H9 (cell line): ENCODE measurements around the gene DENND1A. TPM values are rescaled to one million over a fixed set of nuclear protein-coding genes. Genes with fewer than 3 reads are reported as not detected.

Experiments
- DNase-seq: peaks from one replicate; pipeline ENCODE4 v3.0.0-alpha.2; 2017
- H2AFZ ChIP-seq: one replicate; pipeline ENCODE4 v1.6.1; 2013; ENCODE audit warnings: mild to moderate bottlenecking, low read length, control low read depth, moderate library complexity
- H2AK5ac ChIP-seq: 2 replicates; pipeline ENCODE4 v1.6.1; 2013; ENCODE audit warnings: low read length, control low read depth, mixed read lengths; ENCODE audit not compliant: insufficient read length
- H2BK120ac ChIP-seq: one replicate; pipeline ENCODE4 v1.6.1; 2013; ENCODE audit warnings: low read depth, mild to moderate bottlenecking, low read length, control low read depth, inconsistent platforms; ENCODE audit not compliant: poor library complexity, severe bottlenecking
- H2BK12ac ChIP-seq: 2 replicates; pipeline ENCODE4 v1.6.1; 2013; ENCODE audit warnings: low read length, control low read depth, mixed read lengths, low read depth; ENCODE audit not compliant: insufficient read length
- H2BK15ac ChIP-seq: 2 replicates; pipeline ENCODE4 v1.6.1; 2013; ENCODE audit warnings: low read depth, low read length, control low read depth
- H2BK20ac ChIP-seq: one replicate; pipeline ENCODE4 v1.6.1; 2013; ENCODE audit warnings: low read depth, mild to moderate bottlenecking, low read length, control low read depth, inconsistent platforms; ENCODE audit not compliant: poor library complexity, severe bottlenecking
- H2BK5ac ChIP-seq: 2 replicates; pipeline ENCODE4 v1.6.1; 2013; ENCODE audit warnings: low read length, control low read depth, mixed read lengths; ENCODE audit not compliant: insufficient read length
- H3K14ac ChIP-seq: 2 replicates; pipeline ENCODE4 v1.6.1; 2013; ENCODE audit warnings: low read length, control low read depth; ENCODE audit not compliant: insufficient read depth
- H3K18ac ChIP-seq: 2 replicates; pipeline ENCODE4 v1.6.1; 2013; ENCODE audit warnings: low read depth, mild to moderate bottlenecking, mixed read lengths, low read length, control low read depth; ENCODE audit not compliant: insufficient read length
- H3K23ac ChIP-seq: 2 replicates; pipeline ENCODE4 v1.6.1; 2013; ENCODE audit warnings: low read length, control low read depth, mixed read lengths, low read depth; ENCODE audit not compliant: insufficient read length
- H3K23me2 ChIP-seq: 2 replicates; pipeline ENCODE4 v1.6.1; 2013; ENCODE audit warnings: low read depth, mild to moderate bottlenecking, mixed read lengths, low read length, control low read depth; ENCODE audit not compliant: insufficient read length, poor library complexity, severe bottlenecking
- H3K27ac ChIP-seq: 2 replicates; pipeline ENCODE4 v1.5.1; 2013; ENCODE audit warnings: low read length, control low read depth, mixed read lengths, low read depth; ENCODE audit not compliant: insufficient read length
- H3K27me3 ChIP-seq: 2 replicates; pipeline ENCODE4 v1.6.1; 2013; ENCODE audit warnings: low read length, control low read depth, inconsistent platforms; ENCODE audit not compliant: insufficient read depth
- H3K4ac ChIP-seq: 2 replicates; pipeline ENCODE4 v1.6.1; 2013; ENCODE audit warnings: low read depth, mild to moderate bottlenecking, control low read depth, inconsistent platforms, low read length, moderate library complexity
- H3K4me1 ChIP-seq: 2 replicates; pipeline ENCODE4 v1.6.1; 2013; ENCODE audit warnings: low read length, control low read depth, inconsistent platforms; ENCODE audit not compliant: insufficient read depth
- H3K4me2 ChIP-seq: 2 replicates; pipeline ENCODE4 v1.6.1; 2013; ENCODE audit warnings: low read length, control low read depth, mixed read lengths; ENCODE audit not compliant: insufficient read length, insufficient read depth
- H3K56ac ChIP-seq: 2 replicates; pipeline ENCODE4 v1.6.1; 2013; ENCODE audit warnings: low read depth, mild to moderate bottlenecking, mixed read lengths, low read length, control low read depth; ENCODE audit not compliant: insufficient read length
- H3K79me1 ChIP-seq: 2 replicates; pipeline ENCODE4 v1.6.1; 2013; ENCODE audit warnings: low read depth, mild to moderate bottlenecking, moderate library complexity, low read length, control low read depth, inconsistent platforms; ENCODE audit not compliant: insufficient read depth, poor library complexity, severe bottlenecking
- H3K79me2 ChIP-seq: 2 replicates; pipeline ENCODE4 v1.6.1; 2013; ENCODE audit warnings: low read length, control low read depth, inconsistent platforms; ENCODE audit not compliant: insufficient read depth
- H3K9ac ChIP-seq: 2 replicates; pipeline ENCODE4 v1.6.1; 2013; ENCODE audit warnings: low read length, control low read depth, mixed read lengths; ENCODE audit not compliant: insufficient read length; ENCODE audit errors: extremely low read depth
- H3K9me3 ChIP-seq: one replicate; pipeline ENCODE4 v1.6.1; 2013; ENCODE audit warnings: low read depth, low read length, inconsistent platforms; ENCODE audit not compliant: control insufficient read depth
- H3T11ph ChIP-seq: one replicate; pipeline ENCODE4 v1.6.1; 2013; ENCODE audit warnings: mild to moderate bottlenecking, low read length, control low read depth, inconsistent platforms
- H4K20me1 ChIP-seq: one replicate; pipeline ENCODE4 v1.6.1; 2013; ENCODE audit not compliant: control insufficient read depth, insufficient read length, insufficient read depth
- H4K5ac ChIP-seq: 2 replicates; pipeline ENCODE4 v1.6.1; 2013; ENCODE audit warnings: low read depth, mild to moderate bottlenecking, mixed read lengths, low read length, control low read depth; ENCODE audit not compliant: insufficient read length
- H4K8ac ChIP-seq: replicated peaks from 2 replicates; pipeline ENCODE4 v1.6.1; 2013; ENCODE audit warnings: low read length, control low read depth, mixed read lengths, low read depth; ENCODE audit not compliant: insufficient read length
- H4K91ac ChIP-seq: 2 replicates; pipeline ENCODE4 v1.6.1; 2013; ENCODE audit warnings: low read depth, mild to moderate bottlenecking, moderate library complexity, mixed read lengths, low read length, control low read depth; ENCODE audit not compliant: insufficient read length
- H3K27ac Mint-ChIP-seq, 3 experiments: 2 replicates in 2 of 3; 3 replicates in 1 of 3; pipeline ENCODE4 v1.8.0; 2020 to 2021; ENCODE audit warnings: mixed read lengths in 3 of 3, mild to moderate bottlenecking in 1 of 3, moderate library complexity in 1 of 3
- H3K27me3 Mint-ChIP-seq: 2 replicates; pipeline ENCODE4 v1.8.0; 2021; ENCODE audit warnings: low read depth, mild to moderate bottlenecking, moderate library complexity, mixed read lengths
- H3K36me3 Mint-ChIP-seq, 3 experiments: 2 replicates in 2 of 3; 3 replicates in 1 of 3; pipeline ENCODE4 v1.8.0; 2020 to 2021; ENCODE audit warnings: low read depth in 3 of 3, mixed read lengths in 3 of 3; ENCODE audit not compliant: insufficient read depth in 1 of 3
- H3K4me1 Mint-ChIP-seq, 2 experiments: 2 replicates each; pipeline ENCODE4 v1.8.0; 2020; ENCODE audit warnings: mixed read lengths in 2 of 2
- H3K4me3 Mint-ChIP-seq, 2 experiments: 2 replicates in 1 of 2; 3 replicates in 1 of 2; pipeline ENCODE4 v1.8.0; 2020 to 2021; ENCODE audit warnings: mild to moderate bottlenecking in 2 of 2, mixed read lengths in 2 of 2, moderate library complexity in 1 of 2
- H3K9me3 Mint-ChIP-seq, 2 experiments: 2 replicates in 1 of 2; 3 replicates in 1 of 2; pipeline ENCODE4 v1.8.0; 2020; ENCODE audit warnings: mild to moderate bottlenecking in 2 of 2, mixed read lengths in 2 of 2, moderate library complexity in 1 of 2
- WGBS: extraction: QIAGEN DNeasy Blood & Tissue Kit; methylation state at CpG from one replicate; pipeline ENCODE4 v1.1.7; 2013; ENCODE audit warnings: missing lambda C conversion rate, low lambda C conversion rate, mixed read lengths; ENCODE audit not compliant: insufficient read length; ENCODE audit errors: extremely low coverage; 5-methylcytosine and 5-hydroxymethylcytosine counted together
- total RNA-seq: library from RNA; stranded (reverse); gene quantifications from 2 replicates; pipeline ENCODE4 v1.2.1, GENCODE V29; 2021
- TF ChIP-seq, protein P1 (sequence below): fragments of 200-600 bp; sonication (generic); conservative IDR thresholded peaks from 3 replicates; pipeline ENCODE4 v1.8.0; 2021; ENCODE audit warnings: antibody characterized with exemption, mild to moderate bottlenecking

Gene DENND1A
- total RNA-seq, 1 experiment from 2014 or later = 20.4 TPM

DNA sequence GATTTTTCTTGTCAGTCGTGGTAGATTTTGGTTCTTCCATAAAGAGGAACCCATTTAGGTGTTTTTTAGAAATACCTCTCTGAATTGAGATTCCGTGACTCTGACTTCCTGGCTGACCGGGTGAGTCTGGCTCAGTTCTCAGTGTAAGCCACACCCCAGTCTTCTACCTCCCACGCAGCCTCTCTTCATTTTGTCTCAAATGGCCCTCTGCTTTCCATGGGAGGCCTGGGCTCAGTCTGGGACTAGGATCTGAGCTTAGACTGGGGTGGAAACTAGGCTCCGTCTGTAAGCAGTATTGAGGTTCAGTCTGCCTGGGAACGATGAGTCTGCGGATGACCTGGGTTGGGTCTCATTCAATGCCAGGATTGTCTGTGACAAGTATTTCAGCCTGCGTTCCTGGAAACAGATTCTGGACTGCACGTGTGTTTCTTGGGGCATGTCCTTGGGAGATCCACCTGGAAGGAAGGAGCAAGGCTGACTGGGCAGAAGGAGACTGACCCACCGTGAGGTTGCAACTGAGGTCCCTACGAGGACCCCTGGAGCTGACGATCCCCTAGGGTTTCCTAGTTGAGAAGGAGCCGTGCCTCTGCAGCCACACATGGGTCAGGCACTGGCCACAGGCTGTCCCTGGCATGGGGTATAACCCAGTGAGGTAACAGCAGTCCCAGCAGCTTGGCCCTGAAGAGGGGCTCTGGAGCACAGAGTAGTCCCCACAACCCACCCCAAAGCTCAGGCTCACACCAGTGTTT, 586.3 kb downstream of the DENND1A start:
- Histone ChIP-seq H2BK20ac (no peak overlapping the region), H3K23ac (no peak overlapping the region), H2BK5ac (no peak overlapping the region), H3T11ph (no peak overlapping the region), H3K4me1 (no peaks in the 10 kb centered on the region), H4K5ac (no peak overlapping the region), H3K27ac (no peak overlapping the region), H2BK12ac (no peak overlapping the region), H3K79me2 (no peaks in the 10 kb centered on the region), H4K20me1 (no peaks in the 10 kb centered on the region), H2AK5ac (no peak overlapping the region), H2BK120ac (no peak overlapping the region), H3K14ac (no peak overlapping the region), H4K91ac (no peak overlapping the region), H3K4me2 (no peak overlapping the region), H3K9ac (no peak overlapping the region), H4K8ac (no peak overlapping the region), H2AFZ (no peak overlapping the region), H3K27me3 (no peaks in the 10 kb centered on the region), H3K4ac (no peak overlapping the region), H3K23me2 (no peaks in the 10 kb centered on the region), H3K9me3 (no peaks in the 10 kb centered on the region), H3K56ac (no peak overlapping the region), H2BK15ac (no peak overlapping the region), H3K18ac (no peak overlapping the region), H3K79me1 (no peaks in the 10 kb centered on the region)
- H3K4me1 Mint-ChIP-seq = peaks cover 12 to 17% of the 10 kb centered on the region in 2 experiments
- H3K9me3 Mint-ChIP-seq = no peaks in the 10 kb centered on the region
- no peak overlapping the region; a peak in 1 of 7 replicates for H3K27ac Mint-ChIP-seq
- WGBS = no CpG with 5 or more reads among the region's 13 CpGs
- TF ChIP-seq, protein P1, sequence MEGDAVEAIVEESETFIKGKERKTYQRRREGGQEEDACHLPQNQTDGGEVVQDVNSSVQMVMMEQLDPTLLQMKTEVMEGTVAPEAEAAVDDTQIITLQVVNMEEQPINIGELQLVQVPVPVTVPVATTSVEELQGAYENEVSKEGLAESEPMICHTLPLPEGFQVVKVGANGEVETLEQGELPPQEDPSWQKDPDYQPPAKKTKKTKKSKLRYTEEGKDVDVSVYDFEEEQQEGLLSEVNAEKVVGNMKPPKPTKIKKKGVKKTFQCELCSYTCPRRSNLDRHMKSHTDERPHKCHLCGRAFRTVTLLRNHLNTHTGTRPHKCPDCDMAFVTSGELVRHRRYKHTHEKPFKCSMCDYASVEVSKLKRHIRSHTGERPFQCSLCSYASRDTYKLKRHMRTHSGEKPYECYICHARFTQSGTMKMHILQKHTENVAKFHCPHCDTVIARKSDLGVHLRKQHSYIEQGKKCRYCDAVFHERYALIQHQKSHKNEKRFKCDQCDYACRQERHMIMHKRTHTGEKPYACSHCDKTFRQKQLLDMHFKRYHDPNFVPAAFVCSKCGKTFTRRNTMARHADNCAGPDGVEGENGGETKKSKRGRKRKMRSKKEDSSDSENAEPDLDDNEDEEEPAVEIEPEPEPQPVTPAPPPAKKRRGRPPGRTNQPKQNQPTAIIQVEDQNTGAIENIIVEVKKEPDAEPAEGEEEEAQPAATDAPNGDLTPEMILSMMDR = no peak
- no peaks in the 10 kb centered on the region for H3K36me3 Mint-ChIP-seq
- DNase-seq = no peak
- H3K4me3 Mint-ChIP-seq = no peak overlapping the region
- H3K27me3 Mint-ChIP-seq = no peaks in the 10 kb centered on the region; the same call in 1 of the 2 replicates
